HG02840 (cell line): ENCODE data around the gene TECTA.
A peak's percentile ranks its signal among the peaks of the same experiment; 100 is the strongest.

ENCODE experiments used
- ATAC-seq: cut with Tn5 transposase; IDR thresholded peaks from one replicate; pipeline ENCODE4 v1.9.1; 2021; ENCODE audit warnings: mild to moderate bottlenecking, moderate library complexity, moderate number of reproducible peaks; ENCODE audit not compliant: unreplicated experiment, low FRiP score

The TECTA gene, protein sequence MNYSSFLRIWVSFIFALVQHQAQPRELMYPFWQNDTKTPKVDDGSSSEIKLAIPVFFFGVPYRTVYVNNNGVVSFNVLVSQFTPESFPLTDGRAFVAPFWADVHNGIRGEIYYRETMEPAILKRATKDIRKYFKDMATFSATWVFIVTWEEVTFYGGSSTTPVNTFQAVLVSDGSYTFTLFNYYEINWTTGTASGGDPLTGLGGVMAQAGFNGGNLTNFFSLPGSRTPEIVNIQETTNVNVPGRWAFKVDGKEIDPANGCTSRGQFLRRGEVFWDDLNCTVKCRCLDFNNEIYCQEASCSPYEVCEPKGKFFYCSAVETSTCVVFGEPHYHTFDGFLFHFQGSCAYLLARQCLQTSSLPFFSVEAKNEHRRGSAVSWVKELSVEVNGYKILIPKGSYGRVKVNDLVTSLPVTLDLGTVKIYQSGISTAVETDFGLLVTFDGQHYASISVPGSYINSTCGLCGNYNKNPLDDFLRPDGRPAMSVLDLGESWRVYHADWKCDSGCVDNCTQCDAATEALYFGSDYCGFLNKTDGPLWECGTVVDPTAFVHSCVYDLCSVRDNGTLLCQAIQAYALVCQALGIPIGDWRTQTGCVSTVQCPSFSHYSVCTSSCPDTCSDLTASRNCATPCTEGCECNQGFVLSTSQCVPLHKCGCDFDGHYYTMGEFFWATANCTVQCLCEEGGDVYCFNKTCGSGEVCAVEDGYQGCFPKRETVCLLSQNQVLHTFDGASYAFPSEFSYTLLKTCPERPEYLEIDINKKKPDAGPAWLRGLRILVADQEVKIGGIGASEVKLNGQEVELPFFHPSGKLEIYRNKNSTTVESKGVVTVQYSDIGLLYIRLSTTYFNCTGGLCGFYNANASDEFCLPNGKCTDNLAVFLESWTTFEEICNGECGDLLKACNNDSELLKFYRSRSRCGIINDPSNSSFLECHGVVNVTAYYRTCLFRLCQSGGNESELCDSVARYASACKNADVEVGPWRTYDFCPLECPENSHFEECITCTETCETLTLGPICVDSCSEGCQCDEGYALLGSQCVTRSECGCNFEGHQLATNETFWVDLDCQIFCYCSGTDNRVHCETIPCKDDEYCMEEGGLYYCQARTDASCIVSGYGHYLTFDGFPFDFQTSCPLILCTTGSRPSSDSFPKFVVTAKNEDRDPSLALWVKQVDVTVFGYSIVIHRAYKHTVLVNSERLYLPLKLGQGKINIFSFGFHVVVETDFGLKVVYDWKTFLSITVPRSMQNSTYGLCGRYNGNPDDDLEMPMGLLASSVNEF (N-terminal part only)

DNA sequence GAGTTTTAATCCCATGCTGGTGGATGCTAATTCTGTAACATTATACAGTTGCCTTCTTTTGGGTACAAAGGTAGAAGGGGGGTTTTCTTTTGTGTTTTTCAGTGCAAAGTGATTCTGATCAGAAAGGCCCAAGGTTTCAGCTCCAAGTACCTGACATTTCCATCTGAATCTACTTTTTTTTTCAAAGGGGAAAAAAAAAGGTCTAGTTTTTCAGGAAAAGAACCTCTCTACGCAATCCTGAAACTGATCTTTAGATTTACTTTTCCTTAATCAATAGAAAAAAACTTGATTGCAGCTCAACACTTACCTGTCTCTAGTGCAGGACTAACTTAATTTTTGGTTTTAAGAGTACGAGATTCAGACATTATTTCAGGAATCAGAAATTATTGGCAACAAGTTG is at the start of gene TECTA:
Gene TECTA (plus strand): TSS at position 301 of the 400 bp plus-strand sequence. CDS start 1,423 bp downstream, outside the sequence.
- ATAC-seq, result no peak

DNA sequence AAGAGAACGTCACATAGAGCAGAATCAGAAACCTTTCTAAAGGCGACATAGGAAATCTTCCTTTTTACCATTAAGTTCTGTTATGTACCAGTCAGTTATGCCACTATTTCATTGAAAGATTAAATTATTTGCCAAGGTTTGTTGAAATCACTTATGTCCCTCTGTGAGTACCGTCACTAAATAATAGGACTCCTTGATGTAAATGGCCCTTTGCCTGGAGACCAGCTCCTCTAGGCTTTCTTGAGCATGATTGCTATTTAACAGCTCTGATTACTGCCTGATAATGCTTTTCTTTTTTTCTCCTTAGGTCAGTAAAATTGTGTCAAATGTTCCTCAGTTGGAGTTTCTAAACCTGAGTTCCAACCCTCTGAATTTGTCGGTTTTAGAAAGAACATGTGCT is 47.8 kb upstream of the TECTA start:
- no peak for ATAC-seq

DNA sequence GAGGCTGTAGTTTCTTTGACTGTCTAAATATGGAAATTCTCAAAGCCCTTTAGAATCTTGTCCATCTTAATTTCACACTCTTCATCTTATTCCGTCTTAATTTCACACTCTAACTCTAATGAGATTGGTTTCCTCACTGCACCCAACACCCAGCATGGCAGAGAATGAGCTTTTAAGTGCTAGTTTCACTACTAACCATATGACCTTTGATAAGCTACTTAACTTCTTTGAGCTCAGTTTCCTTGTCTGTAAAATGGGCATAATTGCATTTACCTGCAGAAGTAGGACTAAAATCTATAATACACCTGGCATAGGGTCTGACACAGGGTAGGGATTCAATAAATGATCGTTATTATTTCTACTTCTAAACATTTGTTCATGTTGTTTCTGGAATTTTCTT is 46.8 kb upstream of the TECTA start:
- ATAC-seq, result no peak

DNA sequence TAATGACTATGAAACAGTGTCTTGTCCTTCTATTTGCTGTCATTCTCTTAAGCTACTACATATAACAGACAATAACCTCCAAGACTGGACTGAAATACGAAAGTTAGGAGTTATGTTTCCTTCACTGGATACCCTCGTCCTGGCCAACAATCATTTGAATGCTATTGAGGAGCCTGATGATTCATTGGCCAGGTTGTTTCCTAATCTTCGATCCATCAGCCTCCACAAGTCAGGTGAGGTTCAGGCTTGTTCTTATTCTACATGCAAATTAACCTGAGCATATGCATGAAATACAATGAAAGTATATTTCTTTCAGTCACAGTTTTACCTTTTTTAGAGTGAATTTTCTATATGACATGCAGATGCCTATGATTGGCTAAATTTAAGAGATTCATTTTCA is 46.0 kb upstream of the TECTA start:
- no peak for ATAC-seq

DNA sequence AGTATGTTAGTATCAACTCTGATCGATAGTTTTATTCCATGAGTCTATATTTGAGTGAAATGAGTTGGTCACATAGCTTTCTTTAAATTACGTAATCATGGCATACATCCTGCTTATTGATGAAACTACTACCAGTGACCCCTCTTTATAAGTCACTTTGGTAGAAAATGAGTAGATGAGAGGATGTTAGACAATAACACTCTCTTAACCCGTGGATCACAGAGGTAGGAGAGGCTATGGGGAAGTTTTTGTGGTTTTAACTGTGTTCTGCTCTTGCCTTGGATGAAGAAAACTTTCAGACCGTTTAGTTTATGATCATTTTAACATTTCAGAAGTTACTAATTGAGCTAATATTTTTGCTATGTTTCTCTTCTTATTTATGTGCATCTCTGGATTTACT is 43.1 kb upstream of the TECTA start:
- ATAC-seq, result no peak

DNA sequence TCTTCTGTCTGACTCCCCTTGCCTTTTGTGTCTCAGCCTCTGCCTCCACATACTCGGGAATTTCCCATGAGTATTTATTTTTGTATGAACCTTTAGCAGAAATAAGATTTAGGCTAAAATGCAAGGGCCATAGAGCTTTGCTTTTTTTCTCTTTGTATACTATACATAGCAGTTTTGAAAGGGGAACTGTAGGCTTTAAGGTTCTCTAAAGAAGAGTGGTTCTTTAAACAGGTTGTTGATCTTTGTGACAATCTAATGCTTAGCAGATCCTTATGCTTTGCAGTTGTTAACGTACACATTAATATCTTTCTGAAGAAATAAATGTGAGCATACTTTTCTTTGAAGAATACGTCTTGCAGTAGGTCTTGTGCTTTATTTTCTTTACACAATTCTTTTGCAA is 42.1 kb upstream of the TECTA start:
- ATAC-seq, result no peak

DNA sequence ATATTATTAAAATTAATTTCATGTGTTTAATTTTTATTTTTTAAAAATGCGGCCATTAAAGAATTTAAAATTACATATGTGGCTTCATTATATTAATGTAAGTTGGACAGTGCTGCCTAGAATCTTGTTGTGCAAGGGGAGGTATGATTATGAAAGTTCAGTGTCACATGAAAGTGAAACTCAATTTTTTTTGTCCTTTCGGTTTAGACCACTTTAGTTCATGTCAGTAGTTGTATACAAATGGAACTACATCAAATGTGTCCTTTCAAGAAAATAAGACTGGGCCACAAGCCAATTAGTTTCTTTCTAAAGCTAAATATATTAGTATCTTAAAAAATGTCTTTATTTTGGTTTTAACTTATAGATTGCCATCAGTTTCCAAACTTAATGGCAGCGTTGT is 41.4 kb upstream of the TECTA start:
- peak; percentile 88 for ATAC-seq

DNA sequence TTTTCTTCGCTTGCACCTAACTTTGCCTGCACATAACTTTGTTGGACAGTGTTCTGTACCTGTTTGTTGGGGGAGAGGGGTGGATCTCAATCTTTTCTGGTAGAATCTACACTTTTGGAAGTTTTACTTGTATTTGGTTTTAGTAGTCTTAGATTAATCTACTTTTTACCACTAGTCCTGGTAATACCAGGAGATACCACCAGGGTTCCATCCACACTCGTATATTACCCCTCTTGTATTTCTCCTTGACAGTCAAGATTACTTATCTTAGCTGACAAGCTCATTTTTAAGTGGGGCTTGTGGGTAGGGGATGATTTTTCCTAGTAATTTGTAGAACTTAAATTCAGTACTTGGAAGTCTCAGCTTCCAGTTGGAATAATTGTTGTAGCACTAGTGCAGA is 37.3 kb upstream of the TECTA start:
- ATAC-seq, result no peak

DNA sequence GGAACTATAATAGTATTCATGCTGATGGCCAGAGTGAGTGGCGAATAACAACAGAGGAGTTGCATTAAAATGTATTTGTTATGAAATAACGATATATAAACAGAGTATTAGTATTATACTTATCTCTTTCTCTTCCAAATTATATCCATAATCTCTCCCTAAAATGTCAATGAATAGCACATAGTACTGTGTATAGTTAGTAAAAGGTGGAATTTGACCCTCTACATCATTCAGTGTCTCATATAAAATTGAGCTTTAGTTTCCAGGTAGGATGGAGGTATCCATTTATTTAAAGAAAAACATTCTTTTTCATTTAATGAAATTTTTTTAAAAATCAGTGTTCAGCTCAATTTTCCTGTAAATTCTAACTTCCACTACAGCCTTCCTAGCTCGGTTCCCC is 34.4 kb upstream of the TECTA start:
- ATAC-seq, result no peak

DNA sequence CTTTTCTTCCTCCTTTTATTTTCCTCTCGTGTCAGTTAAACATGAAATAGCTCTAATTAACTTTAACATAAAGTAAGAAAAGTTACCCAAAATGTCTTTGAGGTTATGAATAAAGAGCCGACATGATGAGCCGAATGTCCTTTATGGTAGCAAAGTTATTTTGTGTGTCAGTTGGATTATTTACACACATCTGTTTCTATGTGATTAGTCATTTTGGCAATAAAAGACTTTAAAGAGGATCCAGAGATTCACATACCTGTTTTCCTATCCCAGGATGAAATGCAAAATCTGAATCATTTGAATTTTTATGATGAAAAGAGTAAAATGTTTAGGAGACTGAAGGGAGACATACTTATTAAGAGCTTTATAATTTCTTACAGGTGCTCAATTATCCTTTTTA is 34.0 kb upstream of the TECTA start:
- no peak for ATAC-seq

DNA sequence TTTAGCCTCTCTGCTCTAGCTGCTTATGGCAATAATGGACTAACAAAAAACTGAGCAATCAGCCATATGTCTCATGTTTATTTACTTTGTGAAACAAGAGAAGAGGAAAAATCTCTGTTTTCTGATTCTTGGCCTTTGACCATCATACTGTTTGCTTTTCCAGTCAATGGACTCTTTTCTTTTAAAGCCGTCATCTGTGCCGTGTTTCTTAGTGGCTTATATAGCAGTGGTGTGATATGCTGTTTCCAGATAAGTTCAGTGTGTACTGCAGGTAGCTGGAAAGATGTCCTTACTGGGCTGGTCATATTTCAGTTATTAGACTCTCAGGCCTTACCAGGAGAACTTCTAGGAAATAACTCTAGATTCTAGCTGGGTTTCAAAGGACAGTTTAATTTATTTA is 33.6 kb upstream of the TECTA start:
- no peak for ATAC-seq

DNA sequence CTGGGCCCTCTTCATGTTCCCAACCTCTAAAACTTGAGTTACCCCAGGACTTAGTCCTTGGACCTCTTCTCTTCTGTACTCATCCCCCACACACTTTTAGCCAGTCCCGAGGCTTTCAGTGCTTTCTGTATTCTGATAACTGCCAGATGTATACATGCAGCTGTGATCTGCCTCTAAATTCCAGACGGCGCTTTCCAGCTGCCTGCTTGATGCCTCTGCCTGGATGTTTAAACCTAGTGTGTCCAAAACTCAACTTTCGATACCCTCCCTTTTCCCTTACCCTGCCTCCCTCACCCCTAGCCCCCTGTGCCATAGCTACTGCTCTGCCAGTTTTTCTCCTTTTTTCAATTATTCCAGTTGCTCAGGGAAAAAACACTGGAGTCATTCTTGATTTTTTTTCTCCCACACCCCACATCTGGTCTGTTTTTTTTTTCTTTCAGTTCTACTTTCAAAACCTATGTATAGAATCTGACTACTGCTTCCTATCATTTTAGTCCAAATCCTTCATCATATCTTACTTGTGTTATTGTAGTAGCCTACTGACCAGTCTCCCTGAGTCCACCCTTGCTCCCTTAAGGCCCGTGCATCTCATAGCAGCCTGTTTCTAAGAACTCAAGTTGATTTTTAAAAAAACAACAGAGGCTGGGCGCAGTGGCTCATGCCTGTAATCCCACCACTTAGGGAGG is 32.9 kb upstream of the TECTA start:
- no peak for ATAC-seq

DNA sequence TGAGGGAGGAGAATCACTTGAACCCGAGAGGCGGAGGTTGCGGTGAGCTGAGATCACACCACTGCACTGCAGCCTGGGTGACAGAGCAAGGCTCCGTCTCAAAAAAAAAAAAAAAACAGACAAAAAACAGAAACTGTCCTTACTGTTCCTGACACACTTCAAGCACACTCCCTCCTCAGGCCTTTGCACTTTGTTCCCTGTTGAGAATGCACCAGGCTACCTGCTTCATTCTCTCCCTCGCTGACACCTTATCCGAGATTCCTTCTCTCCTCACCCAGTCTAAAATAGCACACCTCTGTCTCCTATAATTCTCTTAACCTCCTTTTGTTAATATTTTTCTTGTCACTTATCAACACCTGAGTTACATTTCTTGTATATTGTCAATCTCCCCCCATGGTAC is 32.3 kb upstream of the TECTA start:
- no peak for ATAC-seq

DNA sequence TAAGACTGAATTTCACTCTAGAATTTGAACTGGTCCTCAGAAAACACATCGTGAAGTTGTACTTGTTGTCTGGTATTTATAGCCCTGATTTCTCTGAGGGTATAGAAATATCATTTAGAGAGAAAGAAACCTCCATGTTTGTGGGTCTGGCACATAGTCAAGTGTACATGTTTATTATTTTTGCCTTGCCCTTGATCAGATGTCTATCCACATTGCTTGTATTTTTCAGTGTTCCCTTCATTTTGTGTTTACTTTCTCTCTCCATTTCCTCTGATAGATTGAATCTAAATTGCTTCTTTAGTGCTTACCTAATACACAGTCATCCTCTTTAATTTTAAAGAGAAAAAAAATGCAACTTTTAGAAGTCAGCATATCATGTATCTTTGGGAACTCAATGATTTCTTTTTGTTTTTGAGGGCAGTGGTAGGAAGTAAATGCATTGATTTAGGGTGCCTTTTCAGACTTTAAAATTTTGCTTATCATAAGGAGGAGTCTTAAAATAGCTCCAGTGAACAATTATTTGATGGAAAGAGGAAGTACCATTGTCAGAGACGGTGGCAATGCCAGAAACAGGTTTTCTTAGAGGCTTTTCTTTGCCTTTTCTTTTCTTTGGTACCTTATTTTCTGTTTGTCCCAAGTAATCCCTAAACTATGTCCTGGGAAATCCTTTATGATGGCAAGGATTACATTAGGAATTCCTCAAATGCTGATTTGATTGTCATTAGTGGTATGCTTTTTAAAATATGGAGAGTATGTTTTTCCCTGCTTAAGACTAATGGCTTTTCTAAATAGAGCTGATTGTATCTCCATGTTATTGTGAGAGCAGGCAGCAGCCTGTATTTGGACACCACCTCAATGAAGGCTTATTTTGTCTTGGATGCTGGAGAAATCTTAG is 29.8 kb upstream of the TECTA start:
- ATAC-seq, result no peak

DNA sequence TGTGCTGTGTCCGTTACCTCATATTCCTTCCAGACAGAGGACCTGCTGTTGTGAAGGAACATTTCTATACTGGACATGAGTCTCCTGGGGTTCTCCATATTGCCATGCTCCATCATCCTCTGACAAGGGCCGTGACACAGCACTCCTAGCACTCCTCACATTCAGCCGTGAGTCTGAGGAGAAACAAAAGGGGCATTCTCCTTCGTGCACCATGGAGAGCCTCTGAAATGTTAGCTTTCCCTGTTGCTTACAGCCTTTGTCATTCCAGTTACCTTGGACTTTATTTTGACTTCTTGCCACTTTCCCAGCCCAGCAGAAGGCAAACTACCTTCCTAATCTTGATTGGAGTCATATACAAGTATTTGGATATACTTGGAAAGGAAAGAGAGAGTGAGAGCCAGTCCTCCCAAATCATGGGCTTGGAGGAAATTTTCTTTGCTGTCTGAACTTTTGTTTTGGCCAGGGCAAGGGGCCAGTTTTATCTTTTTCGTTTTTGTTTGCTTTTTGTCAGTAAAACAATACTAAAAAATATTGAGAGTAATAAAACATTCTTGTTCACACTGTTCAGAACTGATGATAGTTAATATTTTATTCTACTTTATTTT is 29.1 kb upstream of the TECTA start:
- ATAC-seq, result no peak

DNA sequence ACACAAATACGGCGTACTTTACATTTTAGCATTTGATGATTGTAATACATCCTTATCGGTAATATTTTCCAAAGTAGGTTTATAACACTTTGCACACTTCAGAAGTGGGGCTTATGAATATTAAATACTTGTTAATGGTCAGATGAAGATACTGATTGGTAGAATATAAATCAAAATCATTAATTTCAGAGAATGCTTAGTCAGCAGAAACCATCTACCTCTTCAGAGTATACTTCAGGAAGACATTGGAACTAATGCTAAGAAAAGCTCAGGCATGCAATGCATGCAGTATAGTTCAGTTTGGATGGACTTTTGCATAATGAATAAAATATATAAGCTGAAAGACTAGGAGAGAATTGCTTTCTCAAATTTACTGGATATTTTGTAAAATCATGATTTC is 19.7 kb upstream of the TECTA start:
- ATAC-seq, result no peak

DNA sequence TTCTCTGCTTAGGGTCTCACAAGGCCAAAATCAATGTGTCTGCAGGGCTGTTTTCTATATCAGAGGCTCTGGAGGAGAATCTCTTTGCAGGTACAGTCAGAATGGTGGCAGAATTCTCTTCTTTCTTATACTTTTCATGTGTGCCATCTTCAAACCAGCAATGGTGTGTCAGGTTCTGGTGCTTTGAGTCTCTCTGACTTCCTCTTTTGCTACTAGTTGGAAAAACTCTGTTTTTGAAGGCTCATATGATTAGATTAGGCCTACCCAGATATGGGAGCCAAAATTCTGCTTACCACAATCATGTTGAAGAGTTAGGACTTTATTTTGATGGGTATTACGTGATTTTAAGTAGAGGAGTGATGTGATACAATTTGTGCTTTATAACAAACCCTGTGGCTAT is 18.8 kb upstream of the TECTA start:
- no peak for ATAC-seq

DNA sequence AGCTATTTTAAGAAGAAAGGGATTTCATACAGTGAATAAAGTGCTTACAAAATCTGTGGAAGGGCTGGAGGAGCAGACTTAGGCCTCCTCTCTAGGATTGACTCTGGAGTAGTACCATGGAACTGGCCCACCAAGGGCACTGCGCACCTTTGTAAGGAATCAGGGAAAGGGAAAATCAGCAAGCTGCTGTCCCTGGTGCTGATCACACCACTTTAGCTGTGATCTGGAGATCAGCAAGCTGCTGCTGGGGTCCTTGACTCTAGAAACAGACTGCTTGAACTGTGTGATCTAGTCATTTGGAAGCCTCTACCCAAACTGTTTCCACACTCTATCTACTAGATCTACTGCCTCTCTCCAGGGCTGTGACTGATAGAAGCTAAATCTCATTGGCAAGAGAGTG is 18.4 kb upstream of the TECTA start:
- no peak for ATAC-seq

DNA sequence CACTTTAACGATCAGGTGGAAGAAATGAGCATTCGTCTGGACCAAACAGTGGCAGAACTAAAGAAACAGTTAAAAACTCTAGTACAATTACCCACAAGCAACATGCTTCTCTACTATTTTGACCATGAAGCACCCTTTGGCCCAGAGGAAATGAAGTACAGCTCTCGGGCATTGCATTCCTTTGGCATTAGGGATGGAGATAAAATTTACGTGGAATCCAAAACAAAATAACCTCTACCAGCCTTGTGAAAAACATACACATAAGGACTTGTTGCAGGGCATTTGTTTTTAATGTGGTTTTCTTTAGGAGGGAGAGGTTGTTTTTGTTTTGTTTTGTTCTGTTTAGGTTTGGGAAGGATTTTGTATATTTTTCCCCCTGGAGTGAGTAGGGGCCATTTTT is 14.2 kb upstream of the TECTA start:
- ATAC-seq, result no peak
